ENCODE data around the gene CHRNA3.
"Not testable (repeated sequence)": the region's sequence is repeated elsewhere in the genome, so short reads cannot be mapped to it uniquely, and the experiment has no call there.

CHRNA3 gene

DNA sequence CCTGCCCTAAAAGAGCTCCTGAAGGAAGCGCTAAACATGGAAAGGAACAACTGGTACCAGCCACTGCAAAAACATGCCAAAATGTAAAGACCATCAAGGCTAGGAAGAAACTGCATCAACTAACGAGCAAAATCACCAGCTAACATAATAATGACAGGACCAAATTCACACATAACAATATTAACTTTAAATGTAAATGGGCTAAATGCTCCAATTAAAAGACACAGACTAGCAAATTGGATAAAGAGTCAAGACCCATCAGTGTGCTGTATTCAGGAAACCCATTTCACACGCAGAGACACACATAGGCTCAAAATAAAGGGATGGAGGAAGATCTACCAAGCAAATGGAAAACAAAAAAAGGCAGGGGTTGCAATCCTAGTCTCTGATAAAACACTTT lies 11.2 kb downstream of the CHRNA3 start:
- not testable (repeated sequence) for H3K4me1 ChIP-seq (ENCODE audit: control insufficient read depth, insufficient read depth, low read length); H3K9me3 ChIP-seq (ENCODE audit: control insufficient read depth, low read length); DNase-seq (ENCODE audit: low read depth); H3K4me3 ChIP-seq (ENCODE audit: low read length); H3K36me3 ChIP-seq (ENCODE audit: control insufficient read depth, insufficient read depth, low read length, severe bottlenecking); H3K9ac ChIP-seq (ENCODE audit: low read length)
- H3K27me3 ChIP-seq (replicated peaks; ENCODE audit: control insufficient read depth, insufficient read depth, low read length) = peaks cover 14% of the 10 kb centered on the region

DNA sequence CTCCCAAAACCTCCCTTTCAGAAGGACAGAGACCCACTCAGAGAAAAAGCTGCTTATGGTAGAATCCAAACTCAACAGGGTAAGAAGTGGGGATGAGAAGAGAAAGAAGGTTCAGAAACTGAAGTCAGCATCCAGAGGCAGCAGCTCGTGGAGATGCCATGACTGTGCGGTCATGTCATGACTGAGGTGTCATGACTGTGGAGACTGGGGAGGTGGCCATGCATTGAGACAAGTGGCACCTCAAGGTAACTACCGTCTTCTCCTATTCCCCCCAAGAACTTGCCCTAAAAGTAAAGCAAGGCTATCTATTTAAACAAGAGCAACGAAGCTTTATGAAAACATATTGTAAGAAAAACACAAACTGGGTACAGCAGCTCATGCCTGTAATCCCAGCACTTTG lies 15.1 kb downstream of the CHRNA3 start:
- Histone ChIP-seq H3K36me3 (ENCODE audit: control insufficient read depth, insufficient read depth, low read length, severe bottlenecking) (no peaks in the 10 kb centered on the region), H3K4me1 (ENCODE audit: control insufficient read depth, insufficient read depth, low read length) (no peaks in the 10 kb centered on the region), H3K27me3 (replicated peaks; ENCODE audit: control insufficient read depth, insufficient read depth, low read length) (peaks cover 33% of the 10 kb centered on the region), H3K9me3 (ENCODE audit: control insufficient read depth, low read length) (no peaks in the 10 kb centered on the region), H3K4me3 (ENCODE audit: low read length) (no peak overlapping the region), H3K9ac (ENCODE audit: low read length) (no peak overlapping the region)
- no peak for DNase-seq (ENCODE audit: low read depth)

DNA sequence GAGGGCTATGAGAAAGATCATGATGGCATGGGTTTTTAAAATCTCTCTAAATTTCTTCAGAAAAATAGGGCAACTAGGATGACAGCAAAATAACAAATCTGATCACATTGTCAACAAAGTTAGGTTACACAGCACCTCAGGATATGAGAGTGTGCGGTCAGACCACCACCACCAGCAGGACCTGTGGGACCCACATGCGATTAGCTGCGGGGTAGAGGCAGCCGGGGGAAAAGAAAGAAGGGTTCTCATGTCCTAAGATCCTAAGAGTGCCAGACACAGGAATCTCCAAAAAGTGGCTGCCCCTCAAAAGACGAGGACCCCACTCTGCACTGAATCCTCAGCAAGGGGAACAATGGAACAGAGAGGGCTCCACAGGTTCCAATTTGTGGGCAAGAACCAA lies 15.6 kb downstream of the CHRNA3 start:
- Histone ChIP-seq H3K4me1 (ENCODE audit: control insufficient read depth, insufficient read depth, low read length) (no peaks in the 10 kb centered on the region), H3K9me3 (ENCODE audit: control insufficient read depth, low read length) (no peaks in the 10 kb centered on the region), H3K27me3 (replicated peaks; ENCODE audit: control insufficient read depth, insufficient read depth, low read length) (peaks cover 33% of the 10 kb centered on the region), H3K4me3 (ENCODE audit: low read length) (no peak overlapping the region), H3K9ac (ENCODE audit: low read length) (no peak overlapping the region), H3K36me3 (ENCODE audit: control insufficient read depth, insufficient read depth, low read length, severe bottlenecking) (no peaks in the 10 kb centered on the region)
- DNase-seq (ENCODE audit: low read depth) = no peak

DNA sequence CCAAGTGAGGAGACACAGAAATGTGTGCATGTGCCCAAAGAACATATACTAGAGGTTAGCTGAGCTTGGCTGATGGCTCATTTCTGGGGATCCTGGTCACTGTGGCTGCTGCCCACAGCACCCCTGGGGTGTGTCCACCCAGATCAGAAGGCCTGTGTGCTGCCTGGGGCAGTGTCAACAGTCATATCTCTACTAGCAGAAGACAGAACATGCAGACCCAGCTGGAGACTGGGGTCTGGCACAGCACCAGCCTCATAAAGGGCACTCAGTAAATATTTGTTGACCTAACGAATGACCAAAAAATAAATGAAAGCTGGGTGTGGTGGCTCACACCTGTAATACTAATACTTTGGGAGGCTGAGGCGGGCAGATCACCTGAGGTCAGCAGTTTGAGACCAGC lies 16.4 kb downstream of the CHRNA3 start:
- Histone ChIP-seq H3K4me3 (ENCODE audit: low read length) (no peak overlapping the region), H3K9ac (ENCODE audit: low read length) (no peak overlapping the region), H3K9me3 (ENCODE audit: control insufficient read depth, low read length) (no peaks in the 10 kb centered on the region), H3K36me3 (ENCODE audit: control insufficient read depth, insufficient read depth, low read length, severe bottlenecking) (no peaks in the 10 kb centered on the region), H3K4me1 (ENCODE audit: control insufficient read depth, insufficient read depth, low read length) (no peaks in the 10 kb centered on the region), H3K27me3 (replicated peaks; ENCODE audit: control insufficient read depth, insufficient read depth, low read length) (peaks cover 33% of the 10 kb centered on the region)
- DNase-seq (ENCODE audit: low read depth) = no peak

DNA sequence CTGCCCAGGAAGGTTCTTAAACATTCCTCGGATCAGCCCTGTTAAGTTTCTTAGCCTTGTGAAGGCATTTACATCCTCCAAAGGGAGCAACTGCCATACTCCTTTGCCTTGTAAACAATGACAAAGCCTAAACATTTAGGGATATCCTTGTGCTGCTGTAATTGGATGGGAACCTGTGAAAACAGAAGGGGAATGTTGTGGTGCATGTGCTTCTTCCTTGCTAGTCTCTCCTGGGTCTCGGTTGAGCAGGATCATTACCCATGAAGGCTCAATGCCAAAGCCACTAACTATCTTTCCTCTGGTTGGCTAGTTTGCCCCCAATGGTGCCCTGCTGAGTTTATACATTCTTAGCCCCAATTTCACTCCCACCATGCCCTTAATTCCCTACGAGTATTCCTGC lies 17.3 kb downstream of the CHRNA3 start:
- no peak overlapping the region for H3K9ac ChIP-seq (ENCODE audit: low read length)
- H3K27me3 ChIP-seq (replicated peaks; ENCODE audit: control insufficient read depth, insufficient read depth, low read length) = peaks cover 33% of the 10 kb centered on the region
- H3K36me3 ChIP-seq (ENCODE audit: control insufficient read depth, insufficient read depth, low read length, severe bottlenecking) = no peaks in the 10 kb centered on the region
- H3K9me3 ChIP-seq (ENCODE audit: control insufficient read depth, low read length) = no peaks in the 10 kb centered on the region
- H3K4me3 ChIP-seq (ENCODE audit: low read length) = no peak overlapping the region
- no peak for DNase-seq (ENCODE audit: low read depth)
- no peaks in the 10 kb centered on the region for H3K4me1 ChIP-seq (ENCODE audit: control insufficient read depth, insufficient read depth, low read length)

DNA sequence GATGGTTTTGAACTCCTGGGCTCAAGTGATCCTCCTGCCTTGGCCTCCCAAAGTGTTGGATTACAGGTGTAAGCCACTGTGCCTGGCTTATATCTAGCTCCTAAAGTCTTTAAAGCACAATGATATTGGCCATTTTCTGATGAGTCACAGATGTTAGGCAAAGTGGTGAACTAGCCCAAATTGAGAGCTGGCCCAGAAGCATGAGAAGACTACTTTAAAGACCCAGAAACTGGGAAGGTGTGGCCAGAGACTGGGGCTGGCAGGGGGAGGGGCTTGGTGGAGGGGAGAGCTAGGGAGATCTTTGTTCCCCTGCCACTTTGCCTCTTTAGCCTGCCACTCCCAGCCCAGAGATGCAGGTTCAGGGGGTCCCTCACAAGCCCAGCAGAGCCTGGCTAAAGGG lies 21.6 kb downstream of the CHRNA3 start:
- DNase-seq (ENCODE audit: low read depth) = no peak
- no peaks in the 10 kb centered on the region for H3K36me3 ChIP-seq (ENCODE audit: control insufficient read depth, insufficient read depth, low read length, severe bottlenecking)
- H3K27me3 ChIP-seq (replicated peaks; ENCODE audit: control insufficient read depth, insufficient read depth, low read length) = peaks cover 16% of the 10 kb centered on the region
- no peak overlapping the region for H3K9ac ChIP-seq (ENCODE audit: low read length)
- H3K4me1 ChIP-seq (ENCODE audit: control insufficient read depth, insufficient read depth, low read length) = no peaks in the 10 kb centered on the region
- H3K9me3 ChIP-seq (ENCODE audit: control insufficient read depth, low read length) = no peaks in the 10 kb centered on the region
- no peak overlapping the region for H3K4me3 ChIP-seq (ENCODE audit: low read length)

DNA sequence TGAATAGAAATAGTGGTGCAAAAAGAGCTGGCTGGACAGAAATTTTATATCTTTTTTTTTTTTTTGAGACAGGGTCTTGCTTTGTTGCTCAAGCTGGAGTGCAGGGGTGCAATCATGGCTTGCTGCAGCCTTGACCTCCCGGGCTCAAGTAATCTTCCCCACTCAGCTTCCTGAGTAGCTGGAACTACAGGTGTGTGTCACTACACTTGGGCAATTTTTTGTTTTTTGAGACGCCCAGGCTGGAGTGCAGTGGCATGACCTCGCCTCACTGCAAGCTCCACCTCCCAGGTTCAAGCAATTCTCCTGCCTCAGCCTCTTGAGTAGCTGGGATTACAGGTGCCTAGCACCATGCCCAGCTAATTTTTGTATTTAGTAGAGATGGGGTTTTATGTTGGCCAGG lies 22.4 kb downstream of the CHRNA3 start:
- Histone ChIP-seq H3K9ac (ENCODE audit: low read length) (no peak overlapping the region), H3K9me3 (ENCODE audit: control insufficient read depth, low read length) (no peaks in the 10 kb centered on the region), H3K36me3 (ENCODE audit: control insufficient read depth, insufficient read depth, low read length, severe bottlenecking) (no peaks in the 10 kb centered on the region), H3K4me1 (ENCODE audit: control insufficient read depth, insufficient read depth, low read length) (no peaks in the 10 kb centered on the region), H3K4me3 (ENCODE audit: low read length) (no peak overlapping the region), H3K27me3 (replicated peaks; ENCODE audit: control insufficient read depth, insufficient read depth, low read length) (peaks cover 8% of the 10 kb centered on the region)
- no peak for DNase-seq (ENCODE audit: low read depth)

DNA sequence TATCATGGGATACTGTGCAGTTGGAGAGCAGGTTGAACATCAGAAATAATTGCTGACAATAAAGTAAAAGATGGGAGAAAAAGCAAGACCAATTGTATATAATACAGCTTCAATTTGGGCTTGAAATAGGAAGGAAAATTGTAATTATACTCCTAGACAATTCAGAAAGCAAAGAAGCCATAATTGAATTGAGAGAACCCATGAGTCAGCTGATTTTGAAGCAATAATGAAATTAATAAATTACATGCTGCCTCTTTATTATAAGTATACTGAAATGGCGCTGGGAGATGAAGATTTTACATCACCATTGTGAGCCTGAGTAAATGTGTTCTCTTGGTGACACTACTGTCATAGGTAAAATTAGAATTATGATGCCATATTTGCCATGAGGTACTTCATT lies 23.2 kb downstream of the CHRNA3 start:
- Histone ChIP-seq H3K36me3 (ENCODE audit: control insufficient read depth, insufficient read depth, low read length, severe bottlenecking) (no peaks in the 10 kb centered on the region), H3K27me3 (replicated peaks; ENCODE audit: control insufficient read depth, insufficient read depth, low read length) (peaks cover 4% of the 10 kb centered on the region), H3K9me3 (ENCODE audit: control insufficient read depth, low read length) (no peaks in the 10 kb centered on the region), H3K4me1 (ENCODE audit: control insufficient read depth, insufficient read depth, low read length) (no peaks in the 10 kb centered on the region), H3K9ac (ENCODE audit: low read length) (no peak overlapping the region), H3K4me3 (ENCODE audit: low read length) (no peak overlapping the region)
- no peak for DNase-seq (ENCODE audit: low read depth)

DNA sequence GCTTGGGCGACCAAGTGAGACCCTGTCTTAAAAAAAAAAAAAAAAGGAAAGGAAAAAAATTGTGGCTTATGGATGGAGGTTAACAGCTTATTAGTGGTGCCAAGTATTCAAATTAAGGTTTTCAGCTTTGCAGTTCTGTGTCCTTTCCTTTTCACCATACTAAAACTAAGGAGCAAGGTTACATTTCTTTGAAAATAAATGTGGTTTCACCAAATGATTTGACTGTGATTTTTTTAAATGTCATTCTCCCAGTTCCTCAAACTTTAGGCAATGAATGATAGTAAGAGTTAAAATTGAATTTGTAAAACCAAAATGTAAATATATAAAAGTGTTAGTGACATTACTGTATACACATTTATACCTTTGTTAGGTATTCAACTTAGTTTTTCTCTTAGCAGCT lies 45.9 kb downstream of the CHRNA3 start:
- Histone ChIP-seq H3K9me3 (ENCODE audit: control insufficient read depth, low read length) (no peaks in the 10 kb centered on the region), H3K9ac (ENCODE audit: low read length) (no peak overlapping the region), H3K27me3 (replicated peaks; ENCODE audit: control insufficient read depth, insufficient read depth, low read length) (no peaks in the 10 kb centered on the region), H3K4me1 (ENCODE audit: control insufficient read depth, insufficient read depth, low read length) (no peaks in the 10 kb centered on the region), H3K4me3 (ENCODE audit: low read length) (no peak overlapping the region), H3K36me3 (ENCODE audit: control insufficient read depth, insufficient read depth, low read length, severe bottlenecking) (no peaks in the 10 kb centered on the region)
- DNase-seq (ENCODE audit: low read depth) = no peak

DNA sequence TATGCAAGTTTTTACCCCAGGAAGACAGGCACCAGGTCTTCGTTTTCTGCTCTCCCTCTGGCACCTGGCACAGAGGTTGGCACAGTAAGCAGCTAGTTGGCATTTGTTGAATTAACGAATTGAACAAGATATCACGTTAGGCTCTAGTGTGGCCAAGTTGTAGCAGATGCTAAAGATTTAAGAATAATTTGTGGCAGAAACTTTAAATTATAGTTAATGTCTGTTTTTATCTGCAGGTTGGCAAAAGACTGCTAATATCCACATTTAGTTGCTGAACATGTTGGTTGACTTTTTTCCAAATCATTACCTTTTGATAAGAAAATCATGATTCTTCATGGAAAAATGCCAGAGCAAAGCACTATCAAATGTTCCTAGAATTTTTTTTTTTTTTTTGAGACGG lies 47.4 kb downstream of the CHRNA3 start:
- Histone ChIP-seq H3K9ac (ENCODE audit: low read length) (no peak overlapping the region), H3K4me3 (ENCODE audit: low read length) (no peak overlapping the region), H3K4me1 (ENCODE audit: control insufficient read depth, insufficient read depth, low read length) (no peaks in the 10 kb centered on the region), H3K9me3 (ENCODE audit: control insufficient read depth, low read length) (no peaks in the 10 kb centered on the region), H3K27me3 (replicated peaks; ENCODE audit: control insufficient read depth, insufficient read depth, low read length) (no peaks in the 10 kb centered on the region), H3K36me3 (ENCODE audit: control insufficient read depth, insufficient read depth, low read length, severe bottlenecking) (no peaks in the 10 kb centered on the region)
- DNase-seq (ENCODE audit: low read depth) = no peak

DNA sequence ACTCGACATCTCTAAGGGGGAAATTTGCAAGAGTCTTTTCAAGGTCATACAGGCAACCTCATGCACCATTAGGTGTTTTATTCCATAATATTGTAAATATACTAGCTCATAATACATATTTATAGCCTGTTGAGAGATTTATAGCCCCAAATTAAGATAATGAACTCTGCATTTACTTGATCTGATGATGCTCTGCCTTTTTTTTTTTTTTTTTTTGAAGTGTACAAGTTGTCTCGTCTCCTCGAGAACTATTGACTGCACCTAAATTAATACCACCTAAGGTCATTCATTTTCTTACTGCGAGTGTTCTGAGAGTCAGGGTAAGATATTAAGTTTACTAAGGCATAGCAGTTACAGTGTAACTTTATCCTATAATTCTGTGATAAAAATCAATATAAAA lies 49.4 kb downstream of the CHRNA3 start:
- Histone ChIP-seq H3K9ac (ENCODE audit: low read length) (no peak overlapping the region), H3K36me3 (ENCODE audit: control insufficient read depth, insufficient read depth, low read length, severe bottlenecking) (no peaks in the 10 kb centered on the region), H3K9me3 (ENCODE audit: control insufficient read depth, low read length) (no peaks in the 10 kb centered on the region), H3K27me3 (replicated peaks; ENCODE audit: control insufficient read depth, insufficient read depth, low read length) (peaks cover 13% of the 10 kb centered on the region), H3K4me3 (ENCODE audit: low read length) (no peak overlapping the region), H3K4me1 (ENCODE audit: control insufficient read depth, insufficient read depth, low read length) (peaks cover under 1% of the 10 kb centered on the region)
- DNase-seq (ENCODE audit: low read depth) = no peak

DNA sequence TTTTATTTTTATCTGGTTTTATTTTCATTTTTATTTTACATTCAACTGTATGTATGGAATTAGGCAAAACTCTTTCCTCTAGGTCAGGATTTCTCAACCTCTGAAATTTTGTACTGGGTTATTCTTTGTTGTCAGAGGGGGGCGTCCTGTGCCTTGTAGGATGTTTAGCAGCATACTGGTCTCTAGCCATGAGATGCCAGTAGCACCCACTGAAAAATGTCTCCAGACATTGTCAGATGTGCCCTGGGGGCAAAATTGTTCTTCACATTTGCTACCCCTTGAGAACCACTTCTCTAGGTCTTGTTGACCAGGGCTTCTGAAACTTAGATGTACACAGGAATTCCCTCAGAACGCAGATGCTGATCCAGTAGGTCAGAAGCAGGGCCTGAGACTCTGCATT lies 50.1 kb downstream of the CHRNA3 start:
- Histone ChIP-seq H3K4me3 (ENCODE audit: low read length) (no peak overlapping the region), H3K9me3 (ENCODE audit: control insufficient read depth, low read length) (no peaks in the 10 kb centered on the region), H3K36me3 (ENCODE audit: control insufficient read depth, insufficient read depth, low read length, severe bottlenecking) (no peaks in the 10 kb centered on the region), H3K9ac (ENCODE audit: low read length) (no peak overlapping the region), H3K27me3 (replicated peaks; ENCODE audit: control insufficient read depth, insufficient read depth, low read length) (peaks cover 19% of the 10 kb centered on the region), H3K4me1 (ENCODE audit: control insufficient read depth, insufficient read depth, low read length) (peaks cover 7% of the 10 kb centered on the region)
- DNase-seq (ENCODE audit: low read depth) = no peak

All from adipocyte (in vitro differentiated cells).